Measurements from ENCODE around the gene ERF. TPM values are rescaled to one million over a fixed set of nuclear protein-coding genes. Genes with fewer than 3 reads are reported as not detected.
A peak's percentile ranks its signal among the peaks of the same experiment; 100 is the strongest.

Gene ERF
- total RNA-seq, 1 donor from 2014 or later: 53.9 TPM

GRCh38 chr19:42279902-42280814, 25.2 kb upstream of the ERF start:
- intact Hi-C loops (cut with DNase I): no loop called here

GRCh38 chr19:42279155-42279901, 24.4 kb upstream of the ERF start:
- Histone ChIP-seq H3K27me3 (no peaks in the 10 kb centered on the region), H3K4me3 (peak overlapping the region; percentile 83), H3K4me1 (peaks cover 71% of the 10 kb centered on the region), H3K9me3 (no peaks in the 10 kb centered on the region), H3K27ac (peak overlapping the region; percentile 80), H3K36me3 (peaks cover 10% of the 10 kb centered on the region)
- intact Hi-C loops (cut with DNase I): no loop called here
- TF ChIP-seq CTCF (IDR thresholded peaks at IDR 0.05): no peak
- no peak for DNase-seq
- no peak for ATAC-seq

More at GRCh38 chr19:42279902-42280814, 25.2 kb upstream of the ERF start:
- Histone ChIP-seq H3K4me3 (peak overlapping the region; percentile 83), H3K9me3 (no peaks in the 10 kb centered on the region), H3K27me3 (no peaks in the 10 kb centered on the region), H3K4me1 (peaks cover 68% of the 10 kb centered on the region), H3K27ac (peak overlapping the region; percentile 80), H3K36me3 (peaks cover 2% of the 10 kb centered on the region)
- peak; percentile 60 for ATAC-seq
- peak; percentile 93 for DNase-seq
- TF ChIP-seq CTCF (IDR thresholded peaks at IDR 0.05): peak; percentile 92

- Histone ChIP-seq H3K27ac (peak overlapping the region; percentile 43), H3K4me3 (no peak overlapping the region), H3K36me3 (peaks cover 17% of the 10 kb centered on the region), H3K9me3 (no peaks in the 10 kb centered on the region), H3K4me1 (peaks cover 71% of the 10 kb centered on the region), H3K27me3 (no peaks in the 10 kb centered on the region)
- intact Hi-C loops (cut with DNase I): no loop called here
- TF ChIP-seq CTCF (IDR thresholded peaks at IDR 0.05): no peak
- ATAC-seq: no peak
- DNase-seq: no peak
These were observed 23.7 kb upstream of the ERF start for GRCh38 chr19:42278452-42279154.

GRCh38 chr19:42277821-42278451, 23.0 kb upstream of the ERF start:
- no peaks in the 10 kb centered on the region for H3K27me3 ChIP-seq
- H3K27ac ChIP-seq: peak overlapping the region; percentile 43
- peaks cover 24% of the 10 kb centered on the region for H3K36me3 ChIP-seq
- intact Hi-C loops (cut with DNase I): no loop called here
- peaks cover 67% of the 10 kb centered on the region for H3K4me1 ChIP-seq
- H3K4me3 ChIP-seq: no peak overlapping the region
- ATAC-seq (no peak), DNase-seq (no peak)
- no peaks in the 10 kb centered on the region for H3K9me3 ChIP-seq
- no peak for TF ChIP-seq CTCF (IDR thresholded peaks at IDR 0.05)

- no peak for DNase-seq
- intact Hi-C loops (cut with DNase I): no loop called here
- ATAC-seq: no peak
- Histone ChIP-seq H3K4me1 (peaks cover 56% of the 10 kb centered on the region), H3K36me3 (peaks cover 34% of the 10 kb centered on the region), H3K27me3 (no peaks in the 10 kb centered on the region), H3K27ac (peak overlapping the region; percentile 15), H3K4me3 (no peak overlapping the region), H3K9me3 (no peaks in the 10 kb centered on the region)
- no peak for TF ChIP-seq CTCF (IDR thresholded peaks at IDR 0.05)
These were observed 21.9 kb upstream of the ERF start for GRCh38 chr19:42276821-42277220.

All from upper lobe of right lung (tissue), 1 donor.